HUDEP-2 (cell line): ENCODE data around the gene BTF3L4.

Experiments used
- DNase-seq, 76 experiments: peaks; one replicate each; lab custom pipeline; 2025; ENCODE audit not compliant: unreplicated experiment in 76 of 76; lab: John Stamatoyannopoulos, UW

BTF3L4 gene

DNA sequence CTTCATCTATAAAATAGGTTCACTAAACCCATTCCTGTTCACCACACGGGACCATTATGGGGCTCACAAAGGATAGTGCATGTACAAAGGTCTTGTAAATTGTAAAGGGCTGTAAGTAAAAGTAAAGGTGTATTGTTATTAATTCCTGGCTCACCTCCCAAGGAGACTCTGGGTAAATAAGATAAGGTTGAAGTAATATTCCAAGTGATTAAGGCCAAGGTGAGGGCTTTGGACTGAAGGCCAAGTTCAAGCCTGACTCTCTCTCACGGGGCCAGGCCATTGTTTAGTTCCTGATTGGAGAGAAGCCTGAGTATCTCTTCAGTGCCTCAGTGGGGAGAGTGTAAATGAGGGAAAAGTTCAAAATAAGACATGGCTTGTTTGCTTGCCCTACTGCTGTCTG lies 66.3 kb downstream of the BTF3L4 start:
- DNase-seq = no peak

DNA sequence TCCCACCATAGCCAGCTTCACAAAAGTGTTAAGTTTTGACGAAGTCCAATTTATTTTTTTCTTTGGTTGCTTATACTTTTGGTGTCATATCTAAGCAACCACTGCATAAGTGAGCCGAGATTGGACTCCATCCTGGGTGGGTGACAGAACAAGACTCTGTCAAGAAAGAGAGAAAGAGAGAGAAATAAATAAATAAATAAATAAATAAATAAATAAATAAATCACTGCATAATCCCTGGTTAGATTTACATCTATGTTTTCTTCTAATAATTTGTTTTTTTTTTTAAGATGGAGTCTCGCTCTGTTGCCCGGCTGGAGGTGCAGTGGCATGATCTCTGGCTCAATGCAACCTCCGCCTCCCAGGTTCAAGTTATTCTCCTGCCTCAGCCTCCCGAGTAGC lies 67.5 kb downstream of the BTF3L4 start:
- DNase-seq = no peak

DNA sequence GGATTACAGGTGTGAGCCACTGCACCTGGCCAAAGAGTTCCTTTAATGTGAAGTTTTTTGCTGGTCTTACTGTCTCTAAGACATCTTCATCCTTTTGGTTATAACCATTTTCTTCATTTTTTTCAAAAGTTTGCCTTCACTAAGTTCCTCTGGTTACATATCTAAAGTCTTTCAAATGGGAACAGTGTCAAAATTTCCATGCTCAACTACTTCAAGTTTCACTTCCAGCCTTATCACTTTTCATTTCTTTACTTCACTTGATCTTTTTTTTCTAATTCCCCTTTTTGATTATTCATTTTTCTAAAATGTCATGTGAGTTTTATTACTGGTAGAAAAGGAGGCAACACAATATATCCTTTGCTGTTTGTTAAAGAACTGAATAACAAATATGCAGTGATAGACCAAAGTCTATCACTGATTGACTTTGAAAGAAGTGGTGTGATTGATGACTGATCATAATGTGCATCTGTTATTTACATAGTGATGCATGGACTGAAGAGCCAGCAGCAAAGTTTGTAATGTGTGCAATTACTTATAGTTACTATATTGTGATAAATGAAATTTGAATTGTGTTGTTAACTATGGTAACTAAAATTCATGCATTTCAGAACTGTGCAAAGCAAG lies 69.8 kb downstream of the BTF3L4 start:
- no peak for DNase-seq

DNA sequence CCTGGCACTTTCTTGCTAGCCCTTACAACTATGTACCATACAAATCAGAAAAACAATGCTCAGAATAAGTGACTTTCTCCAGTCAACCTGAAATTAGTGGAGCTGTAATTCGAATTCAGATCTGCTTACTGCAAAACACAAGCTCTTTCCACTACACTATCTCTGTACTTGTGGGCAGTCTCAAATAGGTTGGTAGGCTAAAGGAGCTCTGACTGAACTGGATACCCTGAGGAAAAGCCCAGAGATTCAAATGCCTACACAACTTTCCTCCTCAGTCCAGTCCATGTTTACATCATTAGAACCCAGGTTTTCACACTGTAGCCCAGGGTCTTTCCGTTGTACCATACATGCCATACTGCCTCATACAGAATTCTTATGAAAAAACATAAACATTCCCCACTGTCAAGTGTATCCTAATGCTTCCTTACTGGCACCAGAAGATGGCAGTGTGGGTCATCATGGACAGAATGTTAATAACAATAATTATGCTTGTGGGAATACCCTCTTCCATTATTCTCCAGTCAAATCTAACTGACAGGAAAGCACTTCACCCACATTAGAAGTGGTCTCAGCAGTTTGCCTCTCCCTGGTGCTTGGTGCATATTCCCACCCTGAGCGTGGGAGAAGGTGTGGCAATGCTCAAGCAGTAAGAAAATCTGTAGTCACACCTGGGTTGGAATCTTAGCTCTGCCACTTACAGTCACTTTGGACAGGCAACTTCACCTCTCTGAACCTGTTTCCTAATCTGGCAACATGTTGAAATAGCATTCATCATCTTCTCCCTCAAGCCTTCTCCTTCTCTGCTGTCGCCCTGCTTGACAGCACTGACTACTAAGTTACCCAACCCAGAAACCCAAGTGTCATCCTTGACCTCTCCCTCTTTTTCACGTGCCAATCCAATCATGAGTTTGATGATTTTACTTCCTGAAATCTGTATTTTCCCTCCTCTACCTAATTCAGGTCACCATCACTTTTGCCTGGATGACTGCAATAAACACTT lies 71.4 kb downstream of the BTF3L4 start:
- peak in 18 of 76 experiments; percentile 2 to 35 (median 8) for DNase-seq

DNA sequence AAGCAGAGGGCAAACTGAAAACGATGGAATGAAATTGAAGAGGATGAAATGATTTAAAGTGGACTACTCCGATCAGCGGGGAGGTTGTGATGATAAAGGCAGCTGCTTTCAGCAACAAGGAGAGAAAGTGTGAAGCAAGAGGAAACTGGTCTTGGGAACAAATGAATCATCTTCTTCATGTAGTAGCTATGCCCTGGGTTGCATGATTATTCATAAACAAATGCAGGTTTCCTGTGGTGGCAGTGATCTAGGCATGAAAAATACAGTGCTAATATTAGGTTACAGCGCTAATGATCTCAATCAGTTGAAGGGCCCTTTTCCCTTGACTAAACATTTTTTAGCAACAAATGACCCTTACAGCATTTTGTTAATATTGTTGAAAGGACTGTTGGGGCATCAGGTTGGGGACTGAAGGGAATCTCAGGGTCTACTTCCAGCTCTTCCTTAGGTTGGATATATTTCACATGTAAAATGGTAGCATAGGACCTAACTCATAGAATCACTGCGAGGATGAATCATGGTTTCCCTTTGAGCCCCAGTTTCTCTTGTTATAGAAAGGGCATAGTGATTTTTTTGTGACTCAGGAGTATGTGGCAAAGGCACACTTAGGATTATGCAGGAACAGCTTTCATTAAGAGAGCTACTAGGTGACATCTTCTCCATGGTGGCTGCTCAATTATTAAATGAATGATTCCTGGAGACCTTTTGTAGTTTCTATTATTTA lies 83.9 kb downstream of the BTF3L4 start:
- peak in 1 of 76 experiments; percentile 10 for DNase-seq
